Retinal pigment epithelial cell (primary cell): ENCODE results near the gene POLR2F.
"Not testable (repeated sequence)": the region's sequence is repeated elsewhere in the genome, so short reads cannot be mapped to it uniquely, and the experiment has no call there.

Experiments
- DNase-seq: peaks from one replicate; pipeline ENCODE4 v3.0.0-alpha.2; 2010; ENCODE audit warnings: low read depth
- H3K4me3 ChIP-seq: 2 replicates; pipeline ENCODE4 v1.5.1; 2011; ENCODE audit warnings: mild to moderate bottlenecking, low read length, control low read depth, moderate library complexity
- CTCF ChIP-seq: conservative IDR thresholded peaks from 2 replicates; pipeline ENCODE4 v1.5.1; 2011; ENCODE audit warnings: low read depth, low read length, control low read depth, inconsistent platforms

Gene POLR2F

GRCh38 chr22:37942133-37942532, 11.4 kb upstream of the POLR2F start:
- H3K4me3 ChIP-seq = no peak overlapping the region
- DNase-seq = no peak
- TF ChIP-seq CTCF = no peak

- H3K4me3 ChIP-seq = no peak overlapping the region
- DNase-seq = no peak
- no peak for TF ChIP-seq CTCF
Measured at GRCh38 chr22:37943136-37943824, 10.2 kb upstream of the POLR2F start.

GRCh38 chr22:37943825-37944198, 9.7 kb upstream of the POLR2F start:
- no peak overlapping the region for H3K4me3 ChIP-seq
- no peak for TF ChIP-seq CTCF
- DNase-seq = no peak

- not testable (repeated sequence) for DNase-seq, H3K4me3 ChIP-seq
Measured at GRCh38 chr22:37944423-37944822, 9.1 kb upstream of the POLR2F start.

GRCh38 chr22:37947142-37947795, 6.2 kb upstream of the POLR2F start:
- DNase-seq, H3K4me3 ChIP-seq: not testable (repeated sequence)

GRCh38 chr22:37951305-37951704, 2.2 kb upstream of the POLR2F start:
- no peak overlapping the region for H3K4me3 ChIP-seq
- no peak for DNase-seq
- TF ChIP-seq CTCF = peak; percentile 13

GRCh38 chr22:37952629-37953028, 870 bp upstream of the POLR2F start:
- H3K4me3 ChIP-seq = peak overlapping the region; percentile 98
- DNase-seq = not testable (repeated sequence)

GRCh38 chr22:37953062-37953436, 450 bp upstream of the POLR2F start:
- peak overlapping the region; percentile 98 for H3K4me3 ChIP-seq
- no peak for DNase-seq

More at GRCh38 chr22:37953062-37953436, 450 bp upstream of the POLR2F start:
- no peak for TF ChIP-seq CTCF
